LNCAP (cell line): ENCODE results near the gene PHF2.

ENCODE experiments used
- TF ChIP-seq, protein P1 (sequence below): fragments of 450-650 bp; IDR thresholded peaks from 2 replicates; pipeline ENCODE4 v1.5.1; 2017; ENCODE audit warnings: mild to moderate bottlenecking

PHF2 gene

DNA sequence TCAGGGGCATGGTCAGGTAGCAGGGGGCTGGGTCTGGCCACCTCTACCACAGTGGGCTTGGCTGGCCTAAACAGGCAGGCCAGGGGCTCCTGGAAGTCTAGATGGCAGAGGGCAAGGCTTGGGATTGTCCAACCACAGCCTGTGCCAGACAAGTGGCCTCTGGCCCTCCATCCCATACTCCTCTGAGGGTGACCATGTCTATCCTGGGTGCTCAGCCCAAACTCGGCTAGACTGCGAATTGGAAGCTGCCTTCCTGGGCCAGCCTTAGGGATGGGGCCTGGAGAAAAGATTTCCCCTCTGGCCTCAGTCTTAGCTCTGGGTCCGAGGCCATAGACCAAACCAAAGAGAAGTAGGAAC is 110.5 kb downstream of the PHF2 start:
- TF ChIP-seq, protein P1, sequence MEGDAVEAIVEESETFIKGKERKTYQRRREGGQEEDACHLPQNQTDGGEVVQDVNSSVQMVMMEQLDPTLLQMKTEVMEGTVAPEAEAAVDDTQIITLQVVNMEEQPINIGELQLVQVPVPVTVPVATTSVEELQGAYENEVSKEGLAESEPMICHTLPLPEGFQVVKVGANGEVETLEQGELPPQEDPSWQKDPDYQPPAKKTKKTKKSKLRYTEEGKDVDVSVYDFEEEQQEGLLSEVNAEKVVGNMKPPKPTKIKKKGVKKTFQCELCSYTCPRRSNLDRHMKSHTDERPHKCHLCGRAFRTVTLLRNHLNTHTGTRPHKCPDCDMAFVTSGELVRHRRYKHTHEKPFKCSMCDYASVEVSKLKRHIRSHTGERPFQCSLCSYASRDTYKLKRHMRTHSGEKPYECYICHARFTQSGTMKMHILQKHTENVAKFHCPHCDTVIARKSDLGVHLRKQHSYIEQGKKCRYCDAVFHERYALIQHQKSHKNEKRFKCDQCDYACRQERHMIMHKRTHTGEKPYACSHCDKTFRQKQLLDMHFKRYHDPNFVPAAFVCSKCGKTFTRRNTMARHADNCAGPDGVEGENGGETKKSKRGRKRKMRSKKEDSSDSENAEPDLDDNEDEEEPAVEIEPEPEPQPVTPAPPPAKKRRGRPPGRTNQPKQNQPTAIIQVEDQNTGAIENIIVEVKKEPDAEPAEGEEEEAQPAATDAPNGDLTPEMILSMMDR: no peak

DNA sequence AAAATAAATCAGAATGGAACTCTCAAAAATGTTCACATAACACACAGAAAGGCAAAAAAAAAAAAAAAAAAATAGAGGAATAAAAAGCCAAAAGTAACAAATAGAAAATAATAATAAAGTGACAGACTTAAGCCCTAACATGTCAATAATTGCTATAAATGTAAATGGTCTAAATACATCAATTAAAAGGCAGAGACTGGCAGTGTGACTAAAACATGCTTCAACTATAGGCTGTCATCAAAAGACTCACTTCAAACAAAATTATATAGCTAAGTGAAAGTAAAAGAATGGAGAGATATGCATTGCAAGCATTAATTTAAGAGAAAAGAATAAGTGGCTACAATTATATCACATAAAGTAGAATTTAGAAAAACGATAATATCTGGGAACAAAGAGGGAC is 114.2 kb downstream of the PHF2 start:
- TF ChIP-seq, protein P1: no peak

DNA sequence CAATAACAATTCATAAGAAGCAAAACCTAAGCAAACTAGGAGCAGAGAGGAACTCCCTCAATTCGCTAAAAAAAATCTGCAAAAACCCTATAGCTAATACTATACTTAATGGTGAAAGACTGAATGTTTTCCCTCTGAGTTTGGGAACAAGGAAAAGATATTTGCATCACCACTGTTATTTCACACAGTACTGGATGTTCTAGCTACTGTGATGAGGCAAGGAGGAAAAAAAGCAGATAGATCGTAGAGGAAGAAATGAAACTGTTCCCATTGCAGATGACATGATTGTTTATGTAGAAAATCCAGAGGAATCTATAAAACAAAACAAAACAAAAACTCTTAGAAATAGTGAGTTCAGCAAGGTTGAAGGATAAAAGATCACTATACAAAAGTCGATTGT is 116.7 kb downstream of the PHF2 start:
- TF ChIP-seq, protein P1: no peak

DNA sequence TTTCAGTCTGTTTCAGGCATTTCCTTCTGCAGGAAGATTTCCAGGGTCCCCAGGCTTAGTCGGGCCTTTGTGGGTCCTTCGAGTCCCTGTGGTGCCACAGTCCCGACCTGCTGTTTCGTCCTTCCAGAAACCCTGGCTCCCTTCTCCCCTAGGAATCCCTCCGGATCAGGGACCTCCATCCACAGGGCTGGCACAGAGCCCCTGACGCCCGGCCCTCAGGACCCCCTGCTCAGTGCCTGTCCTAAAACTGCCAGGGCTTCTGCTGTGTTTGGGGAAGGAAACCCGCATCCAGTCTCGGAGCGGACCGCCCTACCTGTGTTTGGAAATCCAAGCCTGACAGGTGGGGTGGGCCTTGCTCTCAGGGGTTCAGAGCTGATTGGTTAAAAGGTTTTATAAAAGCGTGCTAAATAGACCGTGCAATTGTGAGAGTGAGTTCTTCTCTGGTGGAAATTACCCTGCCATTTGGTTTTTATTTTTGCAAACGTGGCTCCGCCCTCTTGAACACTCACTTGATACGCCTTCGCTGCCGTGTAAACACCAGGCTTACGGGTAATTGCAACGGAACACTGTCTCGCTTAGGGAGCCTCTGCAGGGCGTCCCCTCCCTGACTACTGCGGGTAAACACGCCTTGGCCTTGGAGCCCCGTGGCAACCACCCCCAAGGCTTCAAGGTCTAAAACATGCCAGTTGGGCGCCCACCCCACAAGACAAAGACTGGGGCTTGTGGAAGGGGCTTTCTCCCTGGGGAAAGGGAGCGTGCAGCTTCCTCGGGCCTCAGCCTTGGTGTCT is 121.2 kb downstream of the PHF2 start:
- TF ChIP-seq, protein P1: no peak

DNA sequence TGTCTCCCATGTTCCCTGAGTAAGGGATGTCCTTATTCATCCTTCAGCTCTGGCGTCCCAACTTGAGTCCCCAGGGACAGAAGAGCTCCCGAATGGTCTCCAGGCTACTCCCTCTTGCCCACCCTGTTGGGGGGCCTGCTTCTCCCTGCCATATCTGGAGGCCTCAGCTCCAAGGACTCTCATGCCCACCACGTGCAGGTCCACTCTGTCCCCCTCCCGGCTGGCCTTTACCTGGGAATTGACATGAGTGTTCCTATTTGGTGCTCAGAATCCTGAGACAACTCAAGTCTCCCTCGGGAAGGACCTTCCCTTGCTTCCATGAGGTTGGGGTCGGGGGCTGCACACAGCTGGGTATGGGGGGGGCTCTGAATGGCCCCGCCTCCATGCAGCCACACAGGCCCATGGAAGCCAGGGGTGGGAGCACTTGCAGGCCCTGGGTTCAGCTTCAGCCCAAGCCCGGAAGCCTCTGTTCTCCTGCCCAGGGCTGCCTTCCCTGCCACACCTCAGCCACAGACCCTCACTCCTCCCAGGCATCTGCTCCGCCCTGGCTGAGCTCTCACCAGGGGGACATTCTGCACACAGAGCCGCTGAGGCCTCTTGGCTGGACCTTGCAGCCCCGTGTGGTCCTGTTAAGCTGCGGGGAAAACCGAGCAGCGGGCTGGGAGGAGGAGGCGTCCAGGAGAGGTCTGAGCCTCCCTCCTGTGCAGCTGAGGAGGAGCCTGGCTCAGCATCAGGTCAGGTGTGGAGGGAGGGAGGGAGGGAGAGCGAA is 121.9 kb downstream of the PHF2 start:
- TF ChIP-seq, protein P1: no peak

DNA sequence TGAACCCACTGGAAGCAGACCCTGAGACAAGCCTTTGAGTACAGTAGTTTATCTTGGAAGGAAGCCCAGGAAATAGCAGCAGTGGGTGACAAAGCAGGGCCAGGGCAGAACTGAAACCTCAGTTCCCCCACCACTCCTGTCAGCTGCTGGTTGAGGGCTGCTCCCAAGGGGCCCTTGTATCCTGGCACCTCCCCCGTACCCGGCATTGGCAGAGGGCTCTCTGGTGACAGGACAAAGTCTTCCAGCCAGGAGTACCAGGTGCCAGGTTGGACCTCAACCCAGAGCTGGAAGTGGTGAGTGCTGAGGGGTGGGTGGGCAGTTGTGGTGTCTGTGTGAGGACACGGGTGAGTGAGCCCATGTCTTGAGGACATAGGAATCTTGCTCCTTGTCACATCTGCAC is 123.3 kb downstream of the PHF2 start:
- TF ChIP-seq, protein P1: no peak

DNA sequence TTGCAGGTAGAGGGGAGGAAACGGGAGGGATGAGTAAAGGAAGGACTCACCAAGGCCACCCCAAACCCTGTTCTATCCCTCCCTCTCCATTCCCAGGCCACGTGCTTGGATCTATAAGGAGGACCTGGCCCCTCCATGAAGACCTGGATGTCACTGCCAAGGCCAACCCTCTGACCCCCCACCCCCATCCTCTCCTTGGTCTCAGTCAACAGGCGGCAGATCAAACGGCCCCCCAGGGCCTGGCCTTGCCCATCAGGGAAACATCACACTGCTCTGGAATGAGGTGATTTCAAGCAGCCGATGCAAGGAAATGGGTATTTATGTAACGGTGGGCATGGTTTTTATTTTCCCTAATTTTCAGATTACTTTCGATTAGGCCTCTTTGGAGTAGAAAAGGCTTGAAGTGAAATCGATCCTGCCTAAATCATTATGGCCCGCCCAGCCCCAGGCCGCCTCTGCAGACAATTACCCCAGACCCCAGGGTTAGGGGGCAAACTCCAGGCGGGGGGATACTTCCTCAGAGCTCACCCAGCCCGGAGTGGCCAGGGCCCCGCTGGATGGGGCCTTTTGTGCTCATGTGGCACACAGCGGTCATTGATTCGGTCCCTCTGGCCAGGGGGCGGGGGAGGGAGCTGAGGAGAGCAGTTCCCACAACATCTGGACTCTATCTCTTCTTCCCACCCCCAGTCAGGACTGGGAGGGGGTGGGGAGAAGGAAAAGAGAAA is 125.3 kb downstream of the PHF2 start:
- TF ChIP-seq, protein P1: no peak
